Colon (tissue), 2 donors: ENCODE results near the gene DEGS1.
"Not testable (repeated sequence)": the region's sequence is repeated elsewhere in the genome, so short reads cannot be mapped to it uniquely, and the experiment has no call there.

Experiments used
- FAIRE-seq: peaks from 2 replicates; lab custom pipeline; 2012; peaks lifted over from hg19 to GRCh38; lab: Jason Lieb, UNC
- donor health status: control.
- donor health status: control.

DEGS1 gene

GRCh38 chr1:224181453-224181810, 1.6 kb upstream of the DEGS1 start:
- no peak for FAIRE-seq

- FAIRE-seq: no peak
These were observed 779 bp upstream of the DEGS1 start for GRCh38 chr1:224182057-224182865.

GRCh38 chr1:224183591-224184312, 712 bp downstream of the DEGS1 start:
- FAIRE-seq: no peak

- no peak for FAIRE-seq
These were observed 2.2 kb downstream of the DEGS1 start for GRCh38 chr1:224185208-224185607.

GRCh38 chr1:224188286-224188685, 5.2 kb downstream of the DEGS1 start:
- FAIRE-seq: no peak

- FAIRE-seq: no peak
These were observed 6.5 kb downstream of the DEGS1 start for GRCh38 chr1:224189561-224189960.

GRCh38 chr1:224192082-224192788, 9.2 kb downstream of the DEGS1 start:
- no peak for FAIRE-seq

- FAIRE-seq: no peak
These were observed 10.4 kb downstream of the DEGS1 start for GRCh38 chr1:224193319-224193966.

GRCh38 chr1:224196813-224197600, 14.0 kb downstream of the DEGS1 start:
- no peak for FAIRE-seq

GRCh38 chr1:224198572-224198971, 15.5 kb downstream of the DEGS1 start:
- FAIRE-seq: no peak

- no peak for FAIRE-seq
These were observed 16.6 kb downstream of the DEGS1 start for GRCh38 chr1:224199679-224200078.

GRCh38 chr1:224201383-224201782, 18.3 kb downstream of the DEGS1 start:
- no peak for FAIRE-seq

GRCh38 chr1:224201853-224202252, 18.8 kb downstream of the DEGS1 start:
- no peak for FAIRE-seq

- FAIRE-seq: no peak
These were observed 20.4 kb downstream of the DEGS1 start for GRCh38 chr1:224203243-224204016.

GRCh38 chr1:224205438-224205840, 22.4 kb downstream of the DEGS1 start:
- FAIRE-seq: no peak

GRCh38 chr1:224205931-224206538, 23.0 kb downstream of the DEGS1 start:
- FAIRE-seq: not testable (repeated sequence)

GRCh38 chr1:224211206-224211962, 28.3 kb downstream of the DEGS1 start:
- FAIRE-seq: no peak

- FAIRE-seq: no peak
These were observed 29.6 kb downstream of the DEGS1 start for GRCh38 chr1:224212618-224213061.

GRCh38 chr1:224213438-224214119, 30.5 kb downstream of the DEGS1 start:
- no peak for FAIRE-seq
